ENCODE results near the gene KNOP1. TPM values are rescaled to one million over a fixed set of nuclear protein-coding genes. Genes with fewer than 3 reads are reported as not detected.

The KNOP1 gene
- polyA plus RNA-seq, 3 donors, result 1.5 to 2.8 (median 2.4) TPM

- WGBS (ENCODE audit: insufficient coverage), result 96% methylated on average over 13 of the region's 18 CpGs
- no peak for TF ChIP-seq CTCF (IDR thresholded peaks at IDR 0.05)
- H3K4me1 ChIP-seq (ENCODE audit: control insufficient read depth in 1 of 2, insufficient read depth in 2 of 2, low read length in 2 of 2), result peaks cover 8 to 12% of the 10 kb centered on the region in 2 donors
- no peak for DNase-seq
- no peak overlapping the region for H3K4me3 ChIP-seq (replicated peaks in 1 of 3; ENCODE audit: low read depth in 2 of 3, low read length in 3 of 3)
- H2AFZ ChIP-seq (ENCODE audit: insufficient read depth, low read depth, low read length, poor library complexity, severe bottlenecking), result no peak overlapping the region
- Mint-ChIP-seq H3K4me1 (peaks cover 19% of the 10 kb centered on the region), H3K27me3 (ENCODE audit: low read depth in 3 of 3) (peaks cover 0 to 1% (median 0%) of the 10 kb centered on the region in 3 donors), H3K36me3 (peaks cover 64 to 92% of the 10 kb centered on the region in 2 donors), H3K9me3 (peaks cover 0 to 7% (median 1%) of the 10 kb centered on the region in 7 donors), H3K4me3 (no peak overlapping the region), H3K27ac (peak overlapping the region in 3 of 7 donors; percentile 16 to 64 (median 63))
- no peaks in the 10 kb centered on the region for H3K9me3 ChIP-seq (replicated peaks in 1 of 2; ENCODE audit: control insufficient read depth in 1 of 2, insufficient read depth in 1 of 2, low read length in 2 of 2)
- H3K27ac ChIP-seq (ENCODE audit: low read depth in 1 of 2, low read length in 2 of 2), result no peak overlapping the region
- no peaks in the 10 kb centered on the region for H4K20me1 ChIP-seq (ENCODE audit: insufficient read depth, low read length)
- H3K9ac ChIP-seq (ENCODE audit: insufficient read depth, low read length, poor library complexity, severe bottlenecking), result no peak overlapping the region
- no peak overlapping the region for H3K4me2 ChIP-seq (replicated peaks; ENCODE audit: extremely low read depth, low read length, poor library complexity, severe bottlenecking)
- no peaks in the 10 kb centered on the region for H3K79me2 ChIP-seq (ENCODE audit: insufficient read depth, low read length)
- intact Hi-C loops (cut with micrococcal nuclease), result no loop called here
- H3K27me3 ChIP-seq (ENCODE audit: control insufficient read depth in 2 of 2, insufficient read depth in 2 of 2, low read length in 2 of 2), result no peaks in the 10 kb centered on the region
- H3K36me3 ChIP-seq (replicated peaks in 1 of 2; ENCODE audit: control insufficient read depth in 1 of 2, insufficient read depth in 2 of 2, low read length in 2 of 2), result peaks cover 56 to 88% of the 10 kb centered on the region in 2 donors
Measured at GRCh38 chr16:19688396-19689024, 29.5 kb downstream of the KNOP1 start.

GRCh38 chr16:19687279-19687678, 30.7 kb downstream of the KNOP1 start:
- Mint-ChIP-seq H3K9me3 (peaks cover 0 to 7% (median 3%) of the 10 kb centered on the region in 7 donors), H3K36me3 (peaks cover 67 to 92% of the 10 kb centered on the region in 2 donors), H3K4me3 (no peak overlapping the region), H3K27me3 (ENCODE audit: low read depth in 3 of 3) (peaks cover 0 to 1% (median 0%) of the 10 kb centered on the region in 3 donors), H3K4me1 (peaks cover 19% of the 10 kb centered on the region), H3K27ac (peak overlapping the region in 1 of 7 donors; percentile 2)
- H4K20me1 ChIP-seq (ENCODE audit: insufficient read depth, low read length), result no peaks in the 10 kb centered on the region
- no peak overlapping the region for H3K4me2 ChIP-seq (replicated peaks; ENCODE audit: extremely low read depth, low read length, poor library complexity, severe bottlenecking)
- H2AFZ ChIP-seq (ENCODE audit: insufficient read depth, low read depth, low read length, poor library complexity, severe bottlenecking), result no peak overlapping the region
- H3K36me3 ChIP-seq (replicated peaks in 1 of 2; ENCODE audit: control insufficient read depth in 1 of 2, insufficient read depth in 2 of 2, low read length in 2 of 2), result peaks cover 63 to 88% of the 10 kb centered on the region in 2 donors
- intact Hi-C loops (cut with micrococcal nuclease), result no loop called here
- peaks cover 8 to 12% of the 10 kb centered on the region in 2 donors for H3K4me1 ChIP-seq (ENCODE audit: control insufficient read depth in 1 of 2, insufficient read depth in 2 of 2, low read length in 2 of 2)
- H3K27me3 ChIP-seq (ENCODE audit: control insufficient read depth in 2 of 2, insufficient read depth in 2 of 2, low read length in 2 of 2), result no peaks in the 10 kb centered on the region
- no peak for TF ChIP-seq CTCF (IDR thresholded peaks at IDR 0.05)
- DNase-seq, result no peak
- no peak overlapping the region for H3K27ac ChIP-seq (ENCODE audit: low read depth in 1 of 2, low read length in 2 of 2)
- 93% methylated on average over 7 of the region's 7 CpGs for WGBS (ENCODE audit: insufficient coverage)
- no peak overlapping the region for H3K4me3 ChIP-seq (replicated peaks in 1 of 3; ENCODE audit: low read depth in 2 of 3, low read length in 3 of 3)
- no peaks in the 10 kb centered on the region for H3K79me2 ChIP-seq (ENCODE audit: insufficient read depth, low read length)
- H3K9ac ChIP-seq (ENCODE audit: insufficient read depth, low read length, poor library complexity, severe bottlenecking), result no peak overlapping the region
- no peaks in the 10 kb centered on the region for H3K9me3 ChIP-seq (replicated peaks in 1 of 2; ENCODE audit: control insufficient read depth in 1 of 2, insufficient read depth in 1 of 2, low read length in 2 of 2)
